GM21717 (cell line): ENCODE results near the gene PRR22.
A peak's percentile ranks its signal among the peaks of the same experiment; 100 is the strongest.

Source experiments
- ATAC-seq: cut with Tn5 transposase; IDR thresholded peaks from one replicate; pipeline ENCODE4 v1.9.1; 2021; ENCODE audit warnings: mild to moderate bottlenecking, moderate library complexity; ENCODE audit not compliant: unreplicated experiment

Gene PRR22

GRCh38 chr19:5784581-5785147 is at the start of gene PRR22:
PRR22 (minus strand) TSS chr19:5784746; CDS start chr19:5784660, 86 bp downstream.
- ATAC-seq, result no peak

GRCh38 chr19:5832527-5833216 is 48.1 kb upstream of the PRR22 start:
- ATAC-seq, result no peak

GRCh38 chr19:5832061-5832460 is 47.5 kb upstream of the PRR22 start:
- ATAC-seq, result no peak

- ATAC-seq, result no peak
These were observed 46.6 kb upstream of the PRR22 start for GRCh38 chr19:5831159-5831558.

- no peak for ATAC-seq
These were observed 45.2 kb upstream of the PRR22 start for GRCh38 chr19:5829567-5830310.

- ATAC-seq, result no peak
These were observed 44.4 kb upstream of the PRR22 start for GRCh38 chr19:5828661-5829566.

- ATAC-seq, result peak; percentile 49
These were observed 43.5 kb upstream of the PRR22 start for GRCh38 chr19:5827891-5828660.

- no peak for ATAC-seq
These were observed 42.9 kb upstream of the PRR22 start for GRCh38 chr19:5827342-5827890.

- ATAC-seq, result no peak
These were observed 42.2 kb upstream of the PRR22 start for GRCh38 chr19:5826531-5827341.

GRCh38 chr19:5825178-5825577 is 40.6 kb upstream of the PRR22 start:
- no peak for ATAC-seq

GRCh38 chr19:5824751-5825150 is 40.2 kb upstream of the PRR22 start:
- no peak for ATAC-seq

- ATAC-seq, result no peak
These were observed 39.2 kb upstream of the PRR22 start for GRCh38 chr19:5823579-5824281.

- ATAC-seq, result no peak
These were observed 37.8 kb upstream of the PRR22 start for GRCh38 chr19:5822181-5822844.

GRCh38 chr19:5821521-5822180 is 37.1 kb upstream of the PRR22 start:
- ATAC-seq, result no peak

GRCh38 chr19:5820785-5821184 is 36.2 kb upstream of the PRR22 start:
- no peak for ATAC-seq

- no peak for ATAC-seq
These were observed 34.0 kb upstream of the PRR22 start for GRCh38 chr19:5818594-5818993.

GRCh38 chr19:5817218-5817617 is 32.7 kb upstream of the PRR22 start:
- no peak for ATAC-seq

GRCh38 chr19:5814852-5815246 is 30.3 kb upstream of the PRR22 start:
- ATAC-seq, result no peak
